ENCODE measurements around the gene PAPPA.

GRCh38 chr9:116323012-116323411 is 169.4 kb downstream of the PAPPA start:
- no peak for TF ChIP-seq ZNF416 (tag by site-specific recombination; IDR thresholded peaks at IDR 0.05)
- no peak for TF ChIP-seq ZNF140 (tag by site-specific recombination; IDR thresholded peaks at IDR 0.05)
- no peak for TF ChIP-seq ZBTB26 (tag by site-specific recombination; optimal IDR thresholded peaks at IDR 0.05)
- no peak for TF ChIP-seq CTCF (tag by site-specific recombination; IDR thresholded peaks at IDR 0.05)
- no peak for TF ChIP-seq ZBTB49 (tag by site-specific recombination; IDR thresholded peaks at IDR 0.05; ENCODE audit: low read depth)
- no peak for TF ChIP-seq ZNF354C (tag by site-specific recombination; IDR thresholded peaks at IDR 0.05; ENCODE audit: borderline replicate concordance, low read depth)
- TF ChIP-seq ZBTB8A (tag by site-specific recombination; IDR thresholded peaks at IDR 0.05), result no peak
- TF ChIP-seq KLF10 (tag by site-specific recombination; IDR thresholded peaks at IDR 0.05), result no peak
- no peak for TF ChIP-seq ZNF121 (tag by site-specific recombination; IDR thresholded peaks at IDR 0.05)

Data from HEK293 (cell line).